Measurements from ENCODE around the gene ACVR1. TPM values are rescaled to one million over a fixed set of nuclear protein-coding genes. Genes with fewer than 3 reads are reported as not detected.

Gene ACVR1
- total and polyA plus RNA-seq, 2 of the 13 experiments (the other 11 are each of a cell fraction or from before 2014, with no cell fraction given), result 2.3 to 5.4 TPM

DNA sequence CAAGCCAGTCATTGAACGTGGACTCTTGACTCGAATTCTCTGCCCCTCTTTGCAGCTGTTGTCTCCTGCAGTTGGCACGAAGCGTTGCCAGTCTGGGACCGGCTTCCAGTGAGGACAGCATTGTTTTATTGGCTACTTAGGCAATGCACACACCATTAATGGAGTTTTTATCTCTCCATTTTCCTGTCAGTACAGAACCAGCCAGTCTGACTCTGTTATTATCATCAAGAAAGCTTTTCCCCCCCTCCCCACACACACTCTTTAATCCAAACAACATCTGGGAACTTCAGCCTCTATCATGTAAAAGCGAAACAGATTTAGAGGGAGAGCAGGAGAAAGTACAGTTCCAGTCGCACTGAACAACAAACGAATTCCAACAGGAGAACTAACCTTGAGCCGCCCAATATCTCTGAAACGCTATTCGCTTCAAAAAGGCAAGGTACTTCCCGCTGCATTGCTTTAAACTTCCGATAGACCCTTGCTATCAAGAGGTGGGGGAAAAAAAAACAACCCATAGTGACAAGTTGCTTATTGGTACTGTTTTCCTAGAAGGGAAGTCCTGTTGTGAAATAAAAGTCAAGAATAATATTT is 38.2 kb downstream of the ACVR1 start (continued):
- 0 out of 2 replicates have a peak, but pooled peaks have one; percentile 17 for TF ChIP-seq ZNF3 (CRISPR knock-in tag; IDR thresholded peaks at IDR 0.05)
- 0 out of 2 replicates have a peak, but pooled peaks have one; percentile 7 for TF ChIP-seq ZFX (CRISPR knock-in tag; IDR thresholded peaks at IDR 0.05; ENCODE audit: low read depth)
- no peak for TF ChIP-seq ZFP41 (CRISPR knock-in tag; IDR thresholded peaks at IDR 0.05; ENCODE audit: borderline replicate concordance)
- 0 out of 2 replicates have a peak, but pooled peaks have one; percentile 1 for TF ChIP-seq MIXL1 (CRISPR knock-in tag; IDR thresholded peaks at IDR 0.05)
- no peak for TF ChIP-seq SMARCE1 (IDR thresholded peaks at IDR 0.05; ENCODE audit: borderline replicate concordance)
- TF ChIP-seq PHF21A (CRISPR knock-in tag; IDR thresholded peaks at IDR 0.05), result peak; percentile 28; the same call in 1 of the 2 replicates
- TF ChIP-seq ZNF543 (CRISPR knock-in tag; IDR thresholded peaks at IDR 0.05), result 0 out of 2 replicates have a peak, but pooled peaks have one; percentile 12
- TF ChIP-seq ZNF446 (CRISPR knock-in tag; IDR thresholded peaks at IDR 0.05), result no peak
- peak; percentile 44; the same call in 1 of the 2 replicates for TF ChIP-seq ZNF263 (CRISPR knock-in tag; IDR thresholded peaks at IDR 0.05)
- peak; percentile 25; the same call in 1 of the 2 replicates for TF ChIP-seq ZNF441 (CRISPR knock-in tag; IDR thresholded peaks at IDR 0.05; ENCODE audit: borderline replicate concordance)
- TF ChIP-seq, protein P1, sequence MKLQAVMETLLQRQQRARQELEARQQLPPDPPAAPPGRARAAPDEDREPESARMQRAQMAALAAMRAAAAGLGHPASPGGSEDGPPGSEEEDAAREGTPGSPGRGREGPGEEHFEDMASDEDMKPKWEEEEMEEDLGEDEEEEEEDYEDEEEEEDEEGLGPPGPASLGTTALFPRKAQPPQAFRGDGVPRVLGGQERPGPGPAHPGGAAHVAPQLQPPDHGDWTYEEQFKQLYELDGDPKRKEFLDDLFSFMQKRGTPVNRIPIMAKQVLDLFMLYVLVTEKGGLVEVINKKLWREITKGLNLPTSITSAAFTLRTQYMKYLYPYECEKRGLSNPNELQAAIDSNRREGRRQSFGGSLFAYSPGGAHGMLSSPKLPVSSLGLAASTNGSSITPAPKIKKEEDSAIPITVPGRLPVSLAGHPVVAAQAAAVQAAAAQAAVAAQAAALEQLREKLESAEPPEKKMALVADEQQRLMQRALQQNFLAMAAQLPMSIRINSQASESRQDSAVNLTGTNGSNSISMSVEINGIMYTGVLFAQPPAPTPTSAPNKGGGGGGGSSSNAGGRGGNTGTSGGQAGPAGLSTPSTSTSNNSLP (IDR thresholded peaks at IDR 0.05; ENCODE audit: low read depth, low read length), result peak; percentile 22; the same call in 1 of the 2 replicates
- peak; percentile 13 for TF ChIP-seq PHF5A (CRISPR knock-in tag; IDR thresholded peaks at IDR 0.05; ENCODE audit: low read depth, unreplicated experiment)
- peak; percentile 58; the same call in 1 of the 2 replicates for TF ChIP-seq NCOR1 (IDR thresholded peaks at IDR 0.05; ENCODE audit: borderline replicate concordance, low read length)
